K562 (cell line): Measurements from ENCODE around the gene SHC1. TPM values are rescaled to one million over a fixed set of nuclear protein-coding genes. Genes with fewer than 3 reads are reported as not detected.

Source experiments
- ATAC-seq: fragments of 200-7000 bp; cut with Tn5 transposase; 3 replicates; pipeline ENCODE4 v1.9.1; 2020; ENCODE audit warnings: moderate library complexity
- BruUV-seq: library from RNA; stranded (reverse); fragments of 400-500 nt; replicated peaks from 2 replicates; lab custom pipeline; 2021; lab: Mats Ljungman, UMichigan
- CTCF ChIA-PET: fragments of 300-600 bp; formaldehyde crosslinking; extraction: SDS; loops from one replicate; lab custom pipeline; 2021; ENCODE audit warnings: low intra/inter-chr PET ratio; lab: Yijun Ruan, JAX
- POLR2A ChIA-PET: fragments of 300-600, 350-650 bp; sonication (Branson Sonifier 250); formaldehyde crosslinking; extraction: SDS; loops from one replicate; lab custom pipeline; 2021; ENCODE audit warnings: antibody characterized with exemption, inconsistent platforms; lab: Yijun Ruan, JAX
- DNase-seq, 4 experiments: peaks; one replicate each; pipeline versions ENCODE4 v3.0.0 to v3.0.0-alpha.2; 2011 to 2018; ENCODE audit warnings: low spot score in 3 of 4, mixed read lengths in 3 of 4; ENCODE audit errors: extremely low read depth in 1 of 4
- FAIRE-seq: peaks from 2 replicates; lab custom pipeline; 2011; peaks lifted over from hg19 to GRCh38; lab: Jason Lieb, UNC
- H2AFZ ChIP-seq: 2 replicates; pipeline ENCODE4 v1.6.0; 2011; ENCODE audit warnings: low read depth, low read length, control low read depth, inconsistent platforms
- H3K27ac ChIP-seq: fragments of 200-600 bp; 3 replicates; pipeline ENCODE4 v1.8.0; 2011; ENCODE audit warnings: low read depth, mild to moderate bottlenecking, control low read depth, inconsistent platforms, low read length, moderate library complexity, mixed read lengths; ENCODE audit errors: extremely low read depth
- H3K27me3 ChIP-seq, 2 experiments: fragments of 300-600 bp in 1 of 2; 2 replicates in 1 of 2; 3 replicates in 1 of 2; pipeline versions ENCODE4 v1.6.0 to v1.8.0; 2011; ENCODE audit warnings: inconsistent platforms in 2 of 2, low read length in 2 of 2, mild to moderate bottlenecking in 1 of 2, mixed read lengths in 1 of 2, moderate library complexity in 1 of 2; ENCODE audit not compliant: control insufficient read depth in 2 of 2, insufficient read depth in 2 of 2
- H3K36me3 ChIP-seq: fragments of 300-600 bp; 3 replicates; pipeline ENCODE4 v1.8.0; 2011; ENCODE audit warnings: mild to moderate bottlenecking, low read length, inconsistent platforms; ENCODE audit not compliant: control insufficient read depth, insufficient read depth
- H3K4me1 ChIP-seq, 2 experiments: fragments of 200-600 bp in 1 of 2; replicated peaks in 1 of 2; 2 replicates in 1 of 2; 3 replicates in 1 of 2; pipeline versions ENCODE4 v1.5.1 to v1.8.0; 2011; ENCODE audit warnings: inconsistent platforms in 2 of 2, low read length in 2 of 2, mild to moderate bottlenecking in 1 of 2, mixed read lengths in 1 of 2, moderate library complexity in 1 of 2; ENCODE audit not compliant: control insufficient read depth in 2 of 2, insufficient read depth in 2 of 2
- H3K4me2 ChIP-seq: 2 replicates; pipeline ENCODE4 v1.6.1; 2011; ENCODE audit warnings: low read length, control low read depth, inconsistent platforms, mixed read lengths; ENCODE audit not compliant: insufficient read depth
- H3K4me3 ChIP-seq: fragments of 200-600 bp; sonication (generic), shearing (Covaris generic); 2 replicates; pipeline ENCODE4 v1.5.1; 2016; ENCODE audit warnings: control low read depth, inconsistent platforms
- H3K79me2 ChIP-seq: fragments of 200-600 bp; 3 replicates; pipeline ENCODE4 v1.8.0; 2011; ENCODE audit warnings: low read length, inconsistent platforms; ENCODE audit not compliant: control insufficient read depth, insufficient read depth
- H3K9ac ChIP-seq, 2 experiments: 2 replicates each; pipeline versions ENCODE4 v1.6.0 to v1.6.1; 2011; ENCODE audit warnings: low read depth in 2 of 2, low read length in 2 of 2, control low read depth in 1 of 2, inconsistent platforms in 1 of 2, mild to moderate bottlenecking in 1 of 2, mixed read lengths in 1 of 2; ENCODE audit not compliant: insufficient read depth in 1 of 2
- H3K9me1 ChIP-seq: one replicate; pipeline ENCODE4 v1.6.0; 2011; ENCODE audit warnings: inconsistent platforms, mild to moderate bottlenecking, low read length, moderate library complexity; ENCODE audit not compliant: control insufficient read depth, insufficient read depth
- H3K9me3 ChIP-seq: replicated peaks from 2 replicates; pipeline ENCODE4 v1.5.1; 2011; ENCODE audit warnings: low read depth, low read length, inconsistent platforms; ENCODE audit not compliant: control insufficient read depth, insufficient read depth
- H4K20me1 ChIP-seq: replicated peaks from 2 replicates; pipeline ENCODE4 v1.6.1; 2011; ENCODE audit warnings: low read length, inconsistent platforms, mixed read lengths; ENCODE audit not compliant: control insufficient read depth, insufficient read depth
- ATF1 ChIP-seq, 2 experiments: fragments of 450-650 bp in 1 of 2; IDR thresholded peaks; 2 replicates each; pipeline ENCODE4 v1.6.1; 2016; ENCODE audit warnings: missing compliant biosample characterization in 1 of 2, missing genetic modification characterization in 1 of 2
- CBX5 ChIP-seq: IDR thresholded peaks from 2 replicates; pipeline ENCODE4 v1.6.1; 2014; ENCODE audit warnings: low read depth, borderline replicate concordance
- CREB3L1 ChIP-seq: fragments of 450-650 bp; IDR thresholded peaks from 2 replicates; pipeline ENCODE4 v1.6.1; 2014; ENCODE audit warnings: low read depth, mild to moderate bottlenecking, moderate library complexity, borderline replicate concordance
- E2F6 ChIP-seq, 2 experiments: IDR thresholded peaks; 2 replicates each; pipeline ENCODE4 v1.6.1; 2011; ENCODE audit warnings: borderline replicate concordance in 1 of 2, control low read depth in 1 of 2, low read depth in 1 of 2, low read length in 1 of 2, mild to moderate bottlenecking in 1 of 2, mixed read lengths in 1 of 2, moderate library complexity in 1 of 2; ENCODE audit not compliant: insufficient read depth in 1 of 2, insufficient read length in 1 of 2, poor library complexity in 1 of 2, severe bottlenecking in 1 of 2; ENCODE audit errors: extremely low read depth in 1 of 2
- HDAC8 ChIP-seq: fragments of 450-650 bp; IDR thresholded peaks from 2 replicates; pipeline ENCODE4 v1.6.1; 2016; ENCODE audit warnings: mild to moderate bottlenecking, missing genetic modification characterization, moderate library complexity, missing compliant biosample characterization
- HMGN3 ChIP-seq: IDR thresholded peaks from 2 replicates; pipeline ENCODE4 v1.6.1; 2011; ENCODE audit warnings: borderline replicate concordance, low read depth, mild to moderate bottlenecking, mixed read lengths, low read length; ENCODE audit not compliant: insufficient read length; ENCODE audit errors: extremely low read depth
- KAT7 ChIP-seq: sonication (generic); formaldehyde crosslinking; IDR thresholded peaks from 2 replicates; pipeline ENCODE4 v1.8.0; 2022; ENCODE audit warnings: missing genetic modification reagents, mild to moderate bottlenecking, borderline replicate concordance
- KDM5B ChIP-seq: fragments of 200-600 bp; sonication (generic); IDR thresholded peaks from 2 replicates; pipeline ENCODE4 v1.6.1; 2012; ENCODE audit warnings: low read depth, mild to moderate bottlenecking, moderate library complexity, low read length, control low read depth, inconsistent platforms; ENCODE audit not compliant: insufficient replicate concordance
- KLF13 ChIP-seq: fragments of 450-650 bp; IDR thresholded peaks from 2 replicates; pipeline ENCODE4 v1.6.1; 2016; ENCODE audit warnings: missing genetic modification characterization, low read depth, mild to moderate bottlenecking, missing compliant biosample characterization, moderate library complexity, borderline replicate concordance
- MAZ ChIP-seq, 2 experiments: fragments of 450-650 bp in 1 of 2; sonication (generic) in 1 of 2; formaldehyde crosslinking; IDR thresholded peaks in 1 of 2; conservative IDR thresholded peaks in 1 of 2; 2 replicates each; pipeline versions ENCODE4 v1.4.0 to v1.5.0; 2020; ENCODE audit warnings: mild to moderate bottlenecking in 1 of 2, missing genetic modification reagents in 1 of 2
- OTX1 ChIP-seq: fragments of 450-650 bp; formaldehyde crosslinking; IDR thresholded peaks from 2 replicates; pipeline ENCODE4 v1.4.0; 2022; ENCODE audit warnings: mild to moderate bottlenecking
- PCBP1 ChIP-seq: fragments of 200-400 bp; formaldehyde crosslinking; IDR thresholded peaks from 2 replicates; pipeline ENCODE4 v1.6.1; 2018; ENCODE audit warnings: mild to moderate bottlenecking, low read depth, low read length; ENCODE audit not compliant: poor library complexity, severe bottlenecking
- SOX6 ChIP-seq: fragments of 450-650 bp; IDR thresholded peaks from 2 replicates; pipeline ENCODE4 v1.6.1; 2014; ENCODE audit warnings: mild to moderate bottlenecking
- SUPT5H ChIP-seq: fragments of 450-650 bp; IDR thresholded peaks from 2 replicates; pipeline ENCODE4 v1.6.1; 2016
- ZNF24 ChIP-seq: fragments of 450-650 bp; IDR thresholded peaks from 2 replicates; pipeline ENCODE4 v1.6.1; 2016
- ZNF311 ChIP-seq: fragments of 250-450 bp; sonication (Bioruptor Pico); IDR thresholded peaks from 2 replicates; pipeline ENCODE4 v1.4.0; 2020; ENCODE audit warnings: mild to moderate bottlenecking, moderate library complexity
- ZNF408 ChIP-seq: fragments of 250-450 bp; sonication (Bioruptor Pico); IDR thresholded peaks from 2 replicates; pipeline ENCODE4 v1.4.0; 2020; ENCODE audit warnings: low read depth, mild to moderate bottlenecking, moderate library complexity
- WGBS: fragments of 100-300 bp; shearing (Covaris generic); methylation state at CpG from one replicate; pipeline ENCODE4 v1.1.6; 2016; ENCODE audit warnings: low coverage, mixed read lengths; ENCODE audit not compliant: insufficient coverage; ENCODE audit errors: missing lambda C conversion rate; 5-methylcytosine and 5-hydroxymethylcytosine counted together
- in situ Hi-C: fragments of 300-500 bp; cut with MboI; formaldehyde crosslinking; loops from 4 replicates; pipeline ENCODE4 v1.15.0; 2018; ENCODE audit warnings: inconsistent platforms, mixed read lengths
- intact Hi-C: fragments of 100-400 bp; cut with micrococcal nuclease; formaldehyde crosslinking; loops from 2 replicates; pipeline ENCODE4 v1.14.2; 2022
- polyA plus RNA-seq, 8 experiments: library from polyadenylated mRNA; depleted of rRNA in 4 of 8; stranded (reverse) in 5 of 8; unstranded in 3 of 8; fragments of >200 nt; fragmentation: Nextera tagmentation in 2 of 8; fragmentation: Illumina TruSeq in 1 of 8; extraction: Ambion mirVana in 2 of 8; extraction: Trizol in 1 of 8; gene quantifications; 2 replicates each; pipeline versions ENCODE4 v1.2.1 to v1.2.3, GENCODE V29; 2011 to 2014; ENCODE audit warnings: inconsistent platforms in 1 of 8, missing spikeins in 1 of 8
- total RNA-seq, 7 experiments: library from RNA; depleted of rRNA in 6 of 7; stranded (reverse); fragments of >200 nt in 6 of 7; fragmentation: Illumina TruSeq in 2 of 7; extraction: Trizol in 2 of 7; gene quantifications; 2 replicates each; pipeline versions ENCODE4 v1.2.1 to v1.2.3, GENCODE V29; 2011 to 2021; ENCODE audit warnings: low replicate concordance in 1 of 7

The SHC1 gene
- total and polyA plus RNA-seq, 9 of the 15 experiments (the other 6 are each of a cell fraction or from before 2014, with no cell fraction given): 4.1 to 113 (median 51.9) TPM

GRCh38 chr1:154961207-154962155 is 9.1 kb downstream of the SHC1 start, which contains the start of gene PYGO2:
TSS of gene PYGO2 (minus strand) at chr1:154961782. CDS start at chr1:154961576, 206 bp downstream.
- no TSS peak for BruUV-seq
- no peaks in the 10 kb centered on the region for H3K27me3 ChIP-seq
- H3K27ac ChIP-seq: peak within 1 kb of the TSS; percentile 99
- ATAC-seq: peak; percentile 91
- H3K9ac ChIP-seq: peak within 1 kb of the TSS; percentile 97 to 99
- H3K4me1 ChIP-seq: peaks cover 27 to 55% of the 10 kb centered on the region in 2 experiments
- peaks cover 57% of the 10 kb centered on the region; the same call in 2 of the 3 replicates for H3K36me3 ChIP-seq
- FAIRE-seq: peak; percentile 52
- no peaks in the 10 kb centered on the region for H4K20me1 ChIP-seq
- H2AFZ ChIP-seq: peak within 1 kb of the TSS; percentile 98
- under 1% methylated on average over 80 of the region's 93 CpGs for WGBS
- ChIA-PET CTCF (interaction anchor here (0.5 to 2.7 kb wide), 8 partner anchors 35 to 402 kb away, joined by 3 to 28 read pairs (median 4); no protein-coding TSS in a partner anchor), POLR2A (interaction anchor here (0.6 to 7.0 kb wide), 11 partner anchors 9 to 348 kb away, joined by 3 to 80 read pairs (median 4); partner anchors contain the start of genes CKS1B, PMVK and SHC1)
- H3K9me1 ChIP-seq: no peaks in the 10 kb centered on the region
- peak within 1 kb of the TSS; percentile 91 for H3K4me3 ChIP-seq
- H3K79me2 ChIP-seq: peaks cover 36% of the 10 kb centered on the region
- intact Hi-C loops: loop anchor here (2.0 to 5.0 kb wide), 3 partner anchors 39 to 121 kb away; no protein-coding TSS in a partner anchor
- peak within 1 kb of the TSS; percentile 90 for H3K4me2 ChIP-seq
- H3K9me3 ChIP-seq: no peaks in the 10 kb centered on the region
- in situ Hi-C loops: no loop called here
- DNase-seq: peak; percentile 90 to 93 (median 92)
- TF ChIP-seq ZNF408 (no peak), ZNF311 (CRISPR knock-in tag) (no peak), E2F6 (IDR thresholded peaks at IDR 0.05; ENCODE audit: borderline replicate concordance in 1 of 2, extremely low read depth in 1 of 2, insufficient read depth in 1 of 2, insufficient read length in 1 of 2, low read depth in 1 of 2, low read length in 1 of 2, poor library complexity in 1 of 2, severe bottlenecking in 1 of 2) (peak in 1 of 2 experiments; percentile 52), KDM5B (peak; percentile 78), CREB3L1 (0 out of 2 replicates have a peak, but pooled peaks have one; percentile 15), SUPT5H (peak; percentile 91), HMGN3 (peak; percentile 58), HDAC8 (tag) (no peak), SOX6 (peak; percentile 30; the same call in 1 of the 2 replicates), CBX5 (no peak), KAT7 (CRISPR knock-in tag) (peak; percentile 70; the same call in 1 of the 2 replicates), PCBP1 (peak; percentile 88), MAZ (CRISPR knock-in tag; conservative IDR thresholded peaks at IDR 0.05 in 1 of 2, IDR thresholded peaks at IDR 0.05 in 1 of 2) (peak; percentile 95 to 97), ATF1 (CRISPR knock-in tag; IDR thresholded peaks at IDR 0.05) (0 out of 2 replicates have a peak, but pooled peaks have one; percentile 3), ATF1 (tag; IDR thresholded peaks at IDR 0.05) (peak; percentile 85), OTX1 (CRISPR knock-in tag) (0 out of 2 replicates have a peak, but pooled peaks have one; percentile 60), KLF13 (tag) (peak; percentile 39), ZNF24 (peak; percentile 17; the same call in 1 of the 2 replicates)
